ENCODE data around the gene ATP6V1E1.
"Not testable (repeated sequence)": the region's sequence is repeated elsewhere in the genome, so short reads cannot be mapped to it uniquely, and the experiment has no call there.

Gene ATP6V1E1

DNA sequence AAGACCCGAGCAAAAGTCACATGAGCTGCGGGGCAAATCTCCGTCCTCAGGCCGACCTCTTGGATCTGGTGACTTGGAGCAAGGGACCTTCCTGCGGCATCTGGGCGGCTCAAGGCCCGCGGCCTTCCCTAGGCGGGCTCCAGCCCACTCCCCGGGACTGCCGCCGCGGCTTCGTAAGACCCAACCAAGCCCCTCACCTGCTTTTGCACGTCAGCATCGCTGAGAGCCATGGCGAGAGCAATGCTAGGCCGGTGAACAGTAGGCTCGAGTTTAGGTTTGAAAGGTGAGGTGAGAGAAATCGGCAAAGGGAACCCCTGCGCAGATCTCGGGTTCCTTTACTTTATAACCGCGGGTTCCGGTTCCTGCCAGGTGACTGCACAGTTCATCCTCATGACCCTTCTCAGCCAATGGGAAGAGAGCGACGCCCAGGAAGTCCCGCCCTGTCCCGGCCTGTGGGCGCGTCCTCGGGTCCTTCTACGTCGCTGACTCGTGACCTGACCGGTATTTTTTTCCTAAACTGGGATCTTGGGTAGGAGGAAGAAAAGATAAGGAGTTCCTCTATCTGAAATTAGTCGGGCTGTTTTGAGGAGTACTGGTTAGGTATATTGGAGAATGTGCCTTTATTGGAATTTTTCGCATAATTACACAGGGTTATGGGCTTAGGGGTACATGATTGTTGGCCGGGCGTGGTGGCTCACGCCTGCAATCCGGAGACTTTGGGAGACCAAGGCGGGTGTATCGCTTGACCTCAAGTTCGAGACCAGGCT is at the start of gene ATP6V1E1:
Gene ATP6V1E1 (minus strand): TSS at position 344 of the 767 bp plus-strand sequence. CDS start 114 bp downstream, at position 230.
- H3K4me1 ChIP-seq (ENCODE audit: insufficient read depth, low read length): peaks cover 6% of the 10 kb centered on the region; the same call in 1 of the 2 replicates
- H3K9ac ChIP-seq (ENCODE audit: low read depth, low read length): peak within 1 kb of the TSS; percentile 84
- no peaks in the 10 kb centered on the region for H3K9me3 ChIP-seq (ENCODE audit: control insufficient read depth, insufficient read depth, low read length)
- H3K36me3 ChIP-seq (ENCODE audit: insufficient read depth, low read length): no peaks in the 10 kb centered on the region

DNA sequence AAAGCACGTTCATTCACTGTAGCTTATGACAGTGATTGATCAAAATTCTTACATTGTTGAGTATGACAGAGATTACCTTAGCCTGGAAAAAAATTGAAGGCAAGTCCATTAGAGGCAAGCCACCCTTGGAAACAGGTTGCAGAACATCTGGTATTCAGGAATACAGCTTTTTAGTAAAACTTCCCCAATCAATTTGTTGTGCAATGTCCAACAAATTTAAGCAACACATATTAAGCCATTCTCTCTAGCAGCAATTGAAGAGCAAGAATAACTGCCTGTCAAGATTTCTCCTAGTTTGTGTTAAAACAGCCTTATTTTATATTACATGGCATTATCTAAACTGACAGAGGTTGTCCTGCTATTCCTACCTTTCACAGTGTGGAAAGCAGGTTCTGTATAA is 47.0 kb upstream of the ATP6V1E1 start:
- Histone ChIP-seq H3K9ac (ENCODE audit: low read depth, low read length) (no peak overlapping the region), H3K36me3 (ENCODE audit: insufficient read depth, low read length) (no peaks in the 10 kb centered on the region), H3K9me3 (ENCODE audit: control insufficient read depth, insufficient read depth, low read length) (no peaks in the 10 kb centered on the region)

DNA sequence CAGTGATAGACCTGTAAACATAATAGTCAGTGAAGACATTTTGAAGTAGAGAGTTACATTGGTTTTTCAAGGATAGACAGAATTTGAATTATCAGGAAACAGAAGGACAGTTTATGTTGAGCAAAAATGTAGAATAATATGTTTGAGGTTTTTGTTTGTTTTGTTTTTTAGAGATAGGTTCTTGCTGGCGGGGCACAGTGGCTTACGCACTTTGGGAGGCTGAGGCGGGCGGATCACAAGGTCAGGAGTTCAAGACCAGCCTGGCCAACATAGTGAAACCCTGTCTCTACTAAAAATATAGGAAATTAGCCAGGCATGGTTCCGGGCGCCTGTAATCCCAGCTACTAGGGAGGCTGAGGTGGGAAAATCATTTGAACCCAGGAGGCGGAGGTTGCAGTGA is 45.6 kb upstream of the ATP6V1E1 start:
- H3K36me3 ChIP-seq (ENCODE audit: insufficient read depth, low read length): no peaks in the 10 kb centered on the region
- H3K9me3 ChIP-seq (ENCODE audit: control insufficient read depth, insufficient read depth, low read length): no peaks in the 10 kb centered on the region
- no peak overlapping the region for H3K9ac ChIP-seq (ENCODE audit: low read depth, low read length)
- H3K4me1 ChIP-seq (ENCODE audit: insufficient read depth, low read length): peaks cover 11% of the 10 kb centered on the region

More for the DNA sequence above, 47.0 kb upstream of the ATP6V1E1 start:
- H3K4me1 ChIP-seq (ENCODE audit: insufficient read depth, low read length): peaks cover 11% of the 10 kb centered on the region

DNA sequence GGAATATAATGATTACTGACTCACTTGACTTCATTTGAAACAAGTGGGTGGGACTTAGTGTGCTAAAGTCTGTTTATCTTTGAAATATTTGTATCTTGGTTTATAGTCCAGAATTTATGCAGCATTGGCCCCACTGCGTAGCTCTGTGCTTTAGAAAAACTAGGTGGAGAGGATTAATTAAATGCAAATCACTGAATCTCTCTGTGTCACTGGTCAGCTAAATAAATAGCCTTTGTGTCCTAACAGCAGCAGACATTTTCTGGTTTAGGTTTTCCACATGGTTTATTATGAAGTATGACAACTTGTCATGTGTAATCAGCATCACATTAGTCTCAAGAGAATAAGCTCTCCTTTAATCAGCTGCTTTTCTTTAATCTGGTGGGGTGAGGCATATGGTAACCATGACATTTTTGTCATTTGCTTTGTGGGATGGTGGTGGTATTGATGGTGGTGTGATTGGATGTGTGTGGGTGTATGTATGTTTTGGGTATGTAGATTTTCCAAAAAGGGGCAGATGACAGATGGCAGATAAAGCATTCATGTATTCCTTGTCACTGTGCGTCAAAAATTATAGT is 44.0 kb upstream of the ATP6V1E1 start:
- Histone ChIP-seq H3K9ac (ENCODE audit: low read depth, low read length) (no peak overlapping the region), H3K36me3 (ENCODE audit: insufficient read depth, low read length) (no peaks in the 10 kb centered on the region), H3K4me1 (ENCODE audit: insufficient read depth, low read length) (no peaks in the 10 kb centered on the region), H3K9me3 (ENCODE audit: control insufficient read depth, insufficient read depth, low read length) (no peaks in the 10 kb centered on the region)

DNA sequence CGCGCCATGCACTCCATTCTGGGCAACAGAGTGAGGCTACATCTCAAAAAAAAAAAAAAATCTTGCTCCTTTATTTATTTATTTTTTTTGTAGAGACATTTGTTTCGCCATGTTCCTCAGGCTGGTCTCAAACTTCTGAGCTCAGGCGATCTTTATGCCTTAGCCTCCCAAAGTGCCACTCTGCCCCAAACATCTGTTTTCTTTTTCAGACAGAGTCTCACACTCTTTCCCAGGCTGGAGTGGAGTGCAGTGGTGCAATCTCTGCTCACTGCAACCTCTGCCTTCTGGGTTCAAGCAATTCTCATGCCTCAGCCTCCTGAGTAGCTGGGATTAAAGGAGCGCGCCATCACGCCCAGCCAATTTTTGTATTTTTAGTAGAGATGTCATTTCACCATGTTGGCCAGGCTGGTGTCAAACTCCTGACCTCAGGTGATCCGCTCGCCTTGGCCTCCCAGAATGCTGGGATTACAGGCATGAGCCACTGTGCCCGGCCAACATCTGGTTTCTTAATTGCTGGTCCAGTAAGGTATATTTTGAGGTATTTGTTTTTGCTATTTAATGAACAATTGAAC is 43.1 kb upstream of the ATP6V1E1 start:
- H3K36me3 ChIP-seq (ENCODE audit: insufficient read depth, low read length); H3K9me3 ChIP-seq (ENCODE audit: control insufficient read depth, insufficient read depth, low read length); H3K4me1 ChIP-seq (ENCODE audit: insufficient read depth, low read length); H3K9ac ChIP-seq (ENCODE audit: low read depth, low read length): not testable (repeated sequence)

DNA sequence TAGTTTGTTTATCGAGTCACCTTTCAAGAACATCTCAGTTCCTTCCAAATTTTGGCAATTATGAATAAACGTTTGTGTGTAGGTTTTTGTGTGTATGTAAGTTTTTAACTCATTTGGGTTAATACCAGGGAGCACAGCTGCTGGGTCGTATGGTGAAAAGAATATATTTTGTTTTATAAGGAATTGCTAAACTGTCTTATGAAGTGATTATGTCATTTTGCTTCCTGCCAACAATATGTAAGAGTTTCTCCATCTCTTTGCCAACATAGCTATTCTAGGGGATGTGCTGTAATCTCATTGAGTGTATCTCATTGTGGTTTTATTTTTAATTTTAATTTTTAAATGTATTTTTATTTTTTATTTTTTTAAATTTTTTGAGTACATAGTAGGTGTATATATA is 37.3 kb upstream of the ATP6V1E1 start:
- H3K4me1 ChIP-seq (ENCODE audit: insufficient read depth, low read length): no peaks in the 10 kb centered on the region
- H3K9me3 ChIP-seq (ENCODE audit: control insufficient read depth, insufficient read depth, low read length): no peaks in the 10 kb centered on the region
- peaks cover 15% of the 10 kb centered on the region for H3K36me3 ChIP-seq (ENCODE audit: insufficient read depth, low read length)
- no peak overlapping the region for H3K9ac ChIP-seq (ENCODE audit: low read depth, low read length)

DNA sequence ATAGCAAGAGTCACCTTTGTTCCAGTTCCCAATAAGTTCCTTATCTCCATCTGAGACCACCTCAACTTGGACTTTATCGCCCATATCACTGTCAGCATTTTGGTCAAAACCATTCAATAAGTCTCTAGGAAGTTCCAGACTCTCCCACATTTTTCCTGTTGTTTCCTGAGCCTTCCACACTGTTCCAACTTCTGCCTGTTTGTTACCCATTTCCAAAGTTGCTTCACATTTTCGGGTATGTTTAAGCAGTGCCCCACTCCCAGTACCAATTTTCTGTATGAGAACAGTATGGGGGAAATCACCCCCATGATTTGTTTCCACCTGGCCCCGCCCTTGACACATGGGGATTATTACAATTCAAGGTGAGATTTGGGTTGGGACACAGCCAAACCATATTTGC is 36.7 kb upstream of the ATP6V1E1 start:
- H3K9ac ChIP-seq (ENCODE audit: low read depth, low read length): no peak overlapping the region
- H3K36me3 ChIP-seq (ENCODE audit: insufficient read depth, low read length): peaks cover 20% of the 10 kb centered on the region
- H3K9me3 ChIP-seq (ENCODE audit: control insufficient read depth, insufficient read depth, low read length): no peaks in the 10 kb centered on the region
- H3K4me1 ChIP-seq (ENCODE audit: insufficient read depth, low read length): no peaks in the 10 kb centered on the region

DNA sequence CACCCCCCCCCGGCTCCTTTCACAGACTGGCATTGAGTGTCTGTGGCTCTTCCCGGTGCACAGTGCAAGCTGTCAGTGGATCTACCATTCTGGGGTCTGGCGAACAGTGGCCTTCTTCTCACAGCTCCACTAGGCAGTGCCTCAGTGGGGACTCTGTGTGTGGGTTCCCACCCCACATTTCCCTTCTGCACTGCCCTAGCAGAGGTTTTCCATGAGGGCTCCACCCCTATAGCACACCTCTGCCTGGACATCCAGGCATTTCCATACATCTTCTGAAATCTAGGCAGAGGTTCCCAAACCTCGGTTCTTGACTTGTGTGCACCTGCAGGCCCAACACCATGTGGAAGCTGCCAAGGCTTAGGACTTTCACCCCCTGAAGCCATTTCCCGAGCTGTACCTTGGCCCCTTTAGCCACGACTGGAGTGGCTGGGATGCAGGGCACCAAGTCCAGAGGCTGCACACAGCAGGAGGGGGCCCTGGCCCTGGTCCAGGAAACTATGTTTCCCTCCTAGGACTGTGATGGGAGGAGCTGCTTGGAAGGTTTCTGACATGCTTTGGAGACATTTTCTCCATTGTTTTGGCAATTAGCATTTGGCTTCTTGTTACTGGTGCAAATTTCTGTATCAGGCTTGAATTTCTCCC is 36.0 kb upstream of the ATP6V1E1 start:
- Histone ChIP-seq H3K4me1 (ENCODE audit: insufficient read depth, low read length) (no peaks in the 10 kb centered on the region), H3K9me3 (ENCODE audit: control insufficient read depth, insufficient read depth, low read length) (no peaks in the 10 kb centered on the region), H3K9ac (ENCODE audit: low read depth, low read length) (no peak overlapping the region), H3K36me3 (ENCODE audit: insufficient read depth, low read length) (peaks cover 25% of the 10 kb centered on the region)

DNA sequence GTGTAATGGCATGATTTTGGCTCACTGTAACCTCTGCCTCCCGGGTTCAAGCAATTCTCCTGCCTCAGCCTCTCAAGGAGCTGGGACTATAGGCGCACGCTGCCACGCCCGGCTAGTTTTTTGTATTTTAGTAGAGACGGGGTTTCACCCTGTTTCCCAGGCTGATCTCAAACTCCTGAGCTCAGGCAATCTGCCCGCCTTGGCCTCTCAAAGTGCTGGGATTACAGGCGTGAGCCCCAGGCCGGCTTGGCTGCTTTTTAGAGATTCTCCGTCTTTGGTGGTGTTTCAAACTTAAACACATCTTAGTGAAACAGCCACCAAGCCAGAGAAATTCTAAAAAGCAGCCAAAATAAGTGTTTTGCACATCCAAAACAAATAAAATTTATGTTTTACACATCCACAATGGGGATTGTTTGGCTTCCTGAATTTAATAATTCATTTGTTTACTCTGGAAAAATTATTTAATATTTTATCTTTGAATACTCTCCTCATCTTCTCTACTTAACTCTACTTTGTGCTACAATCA is 28.4 kb upstream of the ATP6V1E1 start:
- H3K9ac ChIP-seq (ENCODE audit: low read depth, low read length): no peak overlapping the region
- peaks cover 18% of the 10 kb centered on the region for H3K36me3 ChIP-seq (ENCODE audit: insufficient read depth, low read length)
- H3K4me1 ChIP-seq (ENCODE audit: insufficient read depth, low read length): no peaks in the 10 kb centered on the region
- H3K9me3 ChIP-seq (ENCODE audit: control insufficient read depth, insufficient read depth, low read length): no peaks in the 10 kb centered on the region

DNA sequence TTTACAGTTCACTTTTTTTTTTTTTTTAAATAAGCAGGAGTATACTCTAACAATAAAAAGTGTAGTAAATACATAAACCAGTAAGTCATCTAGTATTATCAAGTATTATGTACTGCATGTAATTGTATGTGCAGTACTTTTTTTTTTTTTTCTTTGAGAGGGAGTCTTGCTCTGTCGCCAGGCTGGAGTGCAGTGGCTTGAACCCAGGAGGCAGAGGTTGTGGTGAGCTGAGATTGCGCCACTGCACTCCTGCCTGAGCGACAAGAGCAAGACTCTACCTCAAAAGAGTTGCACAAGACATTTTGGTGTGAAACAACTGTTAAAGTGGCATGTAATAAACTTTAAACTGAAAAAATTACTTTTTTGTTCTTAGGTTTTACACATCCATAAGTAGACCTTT is 26.7 kb upstream of the ATP6V1E1 start:
- H3K9ac ChIP-seq (ENCODE audit: low read depth, low read length): no peak overlapping the region
- no peaks in the 10 kb centered on the region for H3K9me3 ChIP-seq (ENCODE audit: control insufficient read depth, insufficient read depth, low read length)
- H3K4me1 ChIP-seq (ENCODE audit: insufficient read depth, low read length): no peaks in the 10 kb centered on the region
- H3K36me3 ChIP-seq (ENCODE audit: insufficient read depth, low read length): peaks cover 9% of the 10 kb centered on the region

DNA sequence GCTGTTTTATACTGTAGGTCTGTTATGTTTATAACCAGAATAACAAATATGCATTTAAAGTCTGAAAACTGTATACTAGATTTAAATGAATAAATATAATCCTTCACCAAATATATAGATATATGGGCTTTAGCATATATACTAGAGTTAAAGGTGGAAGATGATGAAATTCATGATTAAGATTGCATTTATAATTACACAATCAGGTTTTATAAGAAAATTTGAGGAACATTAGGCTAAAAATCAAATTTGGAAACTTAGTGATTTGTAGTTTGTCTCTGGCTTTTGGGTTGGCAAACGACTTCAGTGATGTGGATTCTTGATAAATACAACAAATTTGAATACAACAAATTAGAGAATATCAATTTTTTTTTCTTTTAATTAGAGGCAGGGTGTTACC is 20.0 kb upstream of the ATP6V1E1 start:
- Histone ChIP-seq H3K9ac (ENCODE audit: low read depth, low read length) (no peak overlapping the region), H3K4me1 (ENCODE audit: insufficient read depth, low read length) (no peaks in the 10 kb centered on the region), H3K36me3 (ENCODE audit: insufficient read depth, low read length) (0 out of 2 replicates have a peak, but pooled peaks cover 3% of the 10 kb centered on the region), H3K9me3 (ENCODE audit: control insufficient read depth, insufficient read depth, low read length) (no peaks in the 10 kb centered on the region)

DNA sequence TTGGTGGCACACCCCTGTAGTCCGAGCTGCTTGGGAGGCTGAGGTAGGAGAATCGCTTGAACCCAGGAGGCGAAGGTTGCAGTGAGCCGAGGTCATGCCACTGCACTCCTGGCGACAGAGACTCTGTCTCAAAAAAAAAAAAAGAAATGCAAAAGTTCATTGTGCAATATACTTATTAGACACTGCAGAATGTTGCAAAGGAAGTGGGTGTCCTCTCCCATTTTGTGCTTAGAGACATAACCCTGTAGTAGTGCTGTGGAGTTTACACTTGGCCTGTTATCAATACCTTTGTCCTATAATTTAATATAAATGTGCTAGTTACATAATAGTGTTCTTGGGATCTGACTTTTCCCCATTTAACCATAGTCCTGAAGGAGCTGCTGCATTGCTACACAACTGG is 19.4 kb upstream of the ATP6V1E1 start:
- 0 out of 2 replicates have a peak, but pooled peaks cover 3% of the 10 kb centered on the region for H3K36me3 ChIP-seq (ENCODE audit: insufficient read depth, low read length)
- no peak overlapping the region for H3K9ac ChIP-seq (ENCODE audit: low read depth, low read length)
- H3K4me1 ChIP-seq (ENCODE audit: insufficient read depth, low read length): no peaks in the 10 kb centered on the region
- no peaks in the 10 kb centered on the region for H3K9me3 ChIP-seq (ENCODE audit: control insufficient read depth, insufficient read depth, low read length)

DNA sequence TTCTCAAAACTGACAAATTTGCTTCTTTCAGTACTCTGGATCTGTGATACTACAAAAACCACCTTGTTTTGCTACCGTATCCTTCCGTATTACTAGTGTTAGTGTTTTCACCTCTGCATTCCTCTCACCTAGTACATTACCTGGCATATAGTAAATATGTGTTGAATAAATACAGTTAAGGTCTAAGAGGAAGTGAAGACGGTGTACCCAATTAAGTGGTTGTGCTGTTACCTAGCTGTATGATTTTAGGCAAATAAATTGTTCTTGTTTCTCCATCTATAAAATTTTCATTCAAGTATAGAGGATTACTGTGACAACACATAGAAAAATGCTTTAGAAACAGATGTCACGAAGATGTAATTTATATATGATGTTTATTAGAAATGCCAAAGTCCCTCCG is 18.9 kb upstream of the ATP6V1E1 start:
- no peaks in the 10 kb centered on the region for H3K9me3 ChIP-seq (ENCODE audit: control insufficient read depth, insufficient read depth, low read length)
- peaks cover 3% of the 10 kb centered on the region; the same call in 1 of the 2 replicates for H3K36me3 ChIP-seq (ENCODE audit: insufficient read depth, low read length)
- no peak overlapping the region for H3K9ac ChIP-seq (ENCODE audit: low read depth, low read length)
- H3K4me1 ChIP-seq (ENCODE audit: insufficient read depth, low read length): no peaks in the 10 kb centered on the region

DNA sequence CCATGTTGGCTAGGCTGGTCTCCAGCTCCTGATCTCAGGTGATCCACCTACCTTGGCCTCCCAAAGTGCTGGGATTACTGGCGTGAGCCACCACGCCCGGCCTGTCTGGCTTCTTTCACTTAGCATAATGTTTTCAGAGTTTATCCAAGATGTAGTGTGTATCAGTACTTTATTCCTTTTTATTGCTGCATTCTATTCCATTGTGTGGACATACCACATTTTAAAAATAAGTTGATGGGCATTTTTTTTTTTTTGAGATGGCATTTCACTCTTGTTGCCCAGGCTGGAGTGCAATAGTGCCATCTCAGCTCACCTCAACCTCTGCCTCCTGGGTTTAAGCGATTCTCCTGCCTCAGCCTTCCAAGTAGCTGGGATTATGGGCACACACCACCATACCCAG is 13.8 kb upstream of the ATP6V1E1 start:
- H3K9me3 ChIP-seq (ENCODE audit: control insufficient read depth, insufficient read depth, low read length); H3K36me3 ChIP-seq (ENCODE audit: insufficient read depth, low read length): not testable (repeated sequence)

More for the DNA sequence above, 13.8 kb upstream of the ATP6V1E1 start:
- H3K4me1 ChIP-seq (ENCODE audit: insufficient read depth, low read length); H3K9ac ChIP-seq (ENCODE audit: low read depth, low read length): not testable (repeated sequence)

Data from ES-I3 (cell line).